Measurements from ENCODE around the gene VCL. TPM values are rescaled to one million over a fixed set of nuclear protein-coding genes. Genes with fewer than 3 reads are reported as not detected.

The VCL gene
- polyA plus RNA-seq, 1 donor from 2014 or later: 11.2 TPM

DNA sequence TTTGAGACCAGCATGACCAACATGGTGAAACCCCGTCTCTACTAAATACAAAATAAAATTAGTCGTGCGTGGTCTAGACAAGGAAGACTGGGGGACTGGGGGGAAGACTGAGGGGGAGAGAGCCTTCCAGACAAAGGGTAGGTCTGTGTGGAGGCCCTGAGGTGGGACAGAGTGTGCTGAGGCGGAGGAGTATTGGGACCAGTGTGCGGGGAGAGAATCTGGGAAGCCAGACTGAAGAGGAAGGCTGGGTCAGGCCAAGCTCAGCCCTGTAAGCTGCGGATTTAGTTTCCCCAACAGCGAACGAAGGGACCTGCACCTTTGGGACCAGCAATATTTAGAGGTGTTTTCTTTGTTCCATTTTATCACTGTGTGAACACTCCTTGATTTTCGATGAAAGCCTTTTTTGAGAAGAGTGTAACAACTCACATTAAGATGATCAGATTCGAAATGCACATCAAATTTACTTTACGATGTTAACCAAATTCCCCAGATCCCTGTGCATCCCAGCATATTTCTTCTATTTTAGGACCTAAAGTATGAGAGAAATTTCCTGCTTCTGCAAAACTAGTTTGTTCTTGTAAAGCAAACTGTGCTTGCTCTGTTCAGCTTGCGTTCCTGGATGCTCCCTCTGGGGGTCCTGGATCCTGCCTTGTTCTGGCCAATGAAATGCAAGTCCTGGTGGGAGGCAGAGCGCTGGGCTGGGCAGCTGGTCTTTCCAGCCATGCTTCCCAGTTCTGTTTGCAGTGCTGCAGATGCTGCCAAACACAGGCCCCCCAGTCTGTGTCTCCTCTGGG lies 47.6 kb upstream of the VCL start:
- Histone ChIP-seq H3K36me3 (ENCODE audit: insufficient read depth, low read length) (no peaks in the 10 kb centered on the region), H3K27ac (ENCODE audit: low read length) (no peak overlapping the region), H3K9me2 (ENCODE audit: insufficient read depth, low read length) (no peaks in the 10 kb centered on the region), H3K9ac (ENCODE audit: low read length) (no peak overlapping the region), H2AFZ (ENCODE audit: low read depth, low read length) (no peak overlapping the region), H3K9me3 (ENCODE audit: low read length) (no peaks in the 10 kb centered on the region), H3F3A (ENCODE audit: insufficient read depth, low read length, poor library complexity, severe bottlenecking) (no peaks in the 10 kb centered on the region), H3K4me3 (ENCODE audit: low read length) (no peak overlapping the region), H3K79me2 (replicated peaks; ENCODE audit: insufficient read depth, low read length) (no peaks in the 10 kb centered on the region), H3K4me2 (ENCODE audit: low read length) (no peak overlapping the region), H4K20me1 (ENCODE audit: insufficient read depth) (no peaks in the 10 kb centered on the region), H3K27me3 (ENCODE audit: insufficient read depth, low read depth, low read length) (no peaks in the 10 kb centered on the region)
- TF ChIP-seq EP300 (conservative IDR thresholded peaks at IDR 0.05; ENCODE audit: poor library complexity, severe bottlenecking): no peak
- no peak for TF ChIP-seq MXI1 (conservative IDR thresholded peaks at IDR 0.05; ENCODE audit: poor library complexity, severe bottlenecking)
- no peak for TF ChIP-seq SMC3 (conservative IDR thresholded peaks at IDR 0.05; ENCODE audit: poor library complexity)
- TF ChIP-seq EZH2 (IDR thresholded peaks at IDR 0.05; ENCODE audit: borderline replicate concordance, insufficient read depth, low read length, poor library complexity, severe bottlenecking): no peak
- TF ChIP-seq, protein P1, sequence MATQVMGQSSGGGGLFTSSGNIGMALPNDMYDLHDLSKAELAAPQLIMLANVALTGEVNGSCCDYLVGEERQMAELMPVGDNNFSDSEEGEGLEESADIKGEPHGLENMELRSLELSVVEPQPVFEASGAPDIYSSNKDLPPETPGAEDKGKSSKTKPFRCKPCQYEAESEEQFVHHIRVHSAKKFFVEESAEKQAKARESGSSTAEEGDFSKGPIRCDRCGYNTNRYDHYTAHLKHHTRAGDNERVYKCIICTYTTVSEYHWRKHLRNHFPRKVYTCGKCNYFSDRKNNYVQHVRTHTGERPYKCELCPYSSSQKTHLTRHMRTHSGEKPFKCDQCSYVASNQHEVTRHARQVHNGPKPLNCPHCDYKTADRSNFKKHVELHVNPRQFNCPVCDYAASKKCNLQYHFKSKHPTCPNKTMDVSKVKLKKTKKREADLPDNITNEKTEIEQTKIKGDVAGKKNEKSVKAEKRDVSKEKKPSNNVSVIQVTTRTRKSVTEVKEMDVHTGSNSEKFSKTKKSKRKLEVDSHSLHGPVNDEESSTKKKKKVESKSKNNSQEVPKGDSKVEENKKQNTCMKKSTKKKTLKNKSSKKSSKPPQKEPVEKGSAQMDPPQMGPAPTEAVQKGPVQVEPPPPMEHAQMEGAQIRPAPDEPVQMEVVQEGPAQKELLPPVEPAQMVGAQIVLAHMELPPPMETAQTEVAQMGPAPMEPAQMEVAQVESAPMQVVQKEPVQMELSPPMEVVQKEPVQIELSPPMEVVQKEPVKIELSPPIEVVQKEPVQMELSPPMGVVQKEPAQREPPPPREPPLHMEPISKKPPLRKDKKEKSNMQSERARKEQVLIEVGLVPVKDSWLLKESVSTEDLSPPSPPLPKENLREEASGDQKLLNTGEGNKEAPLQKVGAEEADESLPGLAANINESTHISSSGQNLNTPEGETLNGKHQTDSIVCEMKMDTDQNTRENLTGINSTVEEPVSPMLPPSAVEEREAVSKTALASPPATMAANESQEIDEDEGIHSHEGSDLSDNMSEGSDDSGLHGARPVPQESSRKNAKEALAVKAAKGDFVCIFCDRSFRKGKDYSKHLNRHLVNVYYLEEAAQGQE (IDR thresholded peaks at IDR 0.05; ENCODE audit: borderline replicate concordance): no peak
- TF ChIP-seq TAF1 (IDR thresholded peaks at IDR 0.05; ENCODE audit: low read depth): no peak
- no peak for TF ChIP-seq POLR2AphosphoS5 (IDR thresholded peaks at IDR 0.05)
- TF ChIP-seq, protein P2, sequence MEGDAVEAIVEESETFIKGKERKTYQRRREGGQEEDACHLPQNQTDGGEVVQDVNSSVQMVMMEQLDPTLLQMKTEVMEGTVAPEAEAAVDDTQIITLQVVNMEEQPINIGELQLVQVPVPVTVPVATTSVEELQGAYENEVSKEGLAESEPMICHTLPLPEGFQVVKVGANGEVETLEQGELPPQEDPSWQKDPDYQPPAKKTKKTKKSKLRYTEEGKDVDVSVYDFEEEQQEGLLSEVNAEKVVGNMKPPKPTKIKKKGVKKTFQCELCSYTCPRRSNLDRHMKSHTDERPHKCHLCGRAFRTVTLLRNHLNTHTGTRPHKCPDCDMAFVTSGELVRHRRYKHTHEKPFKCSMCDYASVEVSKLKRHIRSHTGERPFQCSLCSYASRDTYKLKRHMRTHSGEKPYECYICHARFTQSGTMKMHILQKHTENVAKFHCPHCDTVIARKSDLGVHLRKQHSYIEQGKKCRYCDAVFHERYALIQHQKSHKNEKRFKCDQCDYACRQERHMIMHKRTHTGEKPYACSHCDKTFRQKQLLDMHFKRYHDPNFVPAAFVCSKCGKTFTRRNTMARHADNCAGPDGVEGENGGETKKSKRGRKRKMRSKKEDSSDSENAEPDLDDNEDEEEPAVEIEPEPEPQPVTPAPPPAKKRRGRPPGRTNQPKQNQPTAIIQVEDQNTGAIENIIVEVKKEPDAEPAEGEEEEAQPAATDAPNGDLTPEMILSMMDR (IDR thresholded peaks at IDR 0.05; ENCODE audit: poor library complexity, severe bottlenecking): no peak
- no peak for TF ChIP-seq RAD21 (conservative IDR thresholded peaks at IDR 0.05)

DNA sequence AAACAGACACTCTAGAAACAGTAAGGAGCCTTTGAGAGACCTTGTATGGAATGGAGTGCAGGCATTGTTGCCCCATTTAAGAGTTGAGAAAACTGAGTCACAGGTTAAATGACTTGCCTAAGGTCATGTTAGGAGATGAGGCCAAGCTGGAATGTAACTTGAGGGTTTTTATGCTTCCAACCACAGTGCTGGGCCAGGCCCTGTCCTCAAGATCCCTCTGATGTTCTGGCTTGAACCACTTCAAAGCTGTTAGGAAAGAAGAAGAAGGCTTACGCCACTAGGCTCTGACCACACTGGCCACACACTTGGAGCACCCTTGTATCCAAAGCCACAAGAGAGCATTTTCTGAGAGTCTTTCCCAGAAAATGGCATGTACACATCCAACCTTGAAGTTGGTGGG lies 44.3 kb upstream of the VCL start:
- H3K27me3 ChIP-seq (ENCODE audit: insufficient read depth, low read depth, low read length): no peaks in the 10 kb centered on the region
- no peak overlapping the region for H3K4me3 ChIP-seq (ENCODE audit: low read length)
- H3F3A ChIP-seq (ENCODE audit: insufficient read depth, low read length, poor library complexity, severe bottlenecking): no peaks in the 10 kb centered on the region

More for the DNA sequence above, 44.3 kb upstream of the VCL start:
- TF ChIP-seq EP300 (conservative IDR thresholded peaks at IDR 0.05; ENCODE audit: poor library complexity, severe bottlenecking) (no peak), TAF1 (IDR thresholded peaks at IDR 0.05; ENCODE audit: low read depth) (no peak), RAD21 (conservative IDR thresholded peaks at IDR 0.05) (no peak), POLR2AphosphoS5 (IDR thresholded peaks at IDR 0.05) (no peak), MXI1 (conservative IDR thresholded peaks at IDR 0.05; ENCODE audit: poor library complexity, severe bottlenecking) (no peak), EZH2 (IDR thresholded peaks at IDR 0.05; ENCODE audit: borderline replicate concordance, insufficient read depth, low read length, poor library complexity, severe bottlenecking) (no peak), SMC3 (conservative IDR thresholded peaks at IDR 0.05; ENCODE audit: poor library complexity) (no peak)
- TF ChIP-seq, protein P1 (IDR thresholded peaks at IDR 0.05; ENCODE audit: borderline replicate concordance): no peak
- TF ChIP-seq, protein P2 (IDR thresholded peaks at IDR 0.05; ENCODE audit: poor library complexity, severe bottlenecking): no peak
- H3K4me2 ChIP-seq (ENCODE audit: low read length): no peak overlapping the region
- H3K79me2 ChIP-seq (replicated peaks; ENCODE audit: insufficient read depth, low read length): no peaks in the 10 kb centered on the region
- no peak overlapping the region for H2AFZ ChIP-seq (ENCODE audit: low read depth, low read length)
- no peaks in the 10 kb centered on the region for H4K20me1 ChIP-seq (ENCODE audit: insufficient read depth)
- no peaks in the 10 kb centered on the region for H3K9me2 ChIP-seq (ENCODE audit: insufficient read depth, low read length)
- H3K9ac ChIP-seq (ENCODE audit: low read length): no peak overlapping the region
- no peaks in the 10 kb centered on the region for H3K36me3 ChIP-seq (ENCODE audit: insufficient read depth, low read length)
- H3K9me3 ChIP-seq (ENCODE audit: low read length): no peaks in the 10 kb centered on the region
- H3K27ac ChIP-seq (ENCODE audit: low read length): no peak overlapping the region
